RWPE1 (cell line): ENCODE data around the gene CUEDC1.

Source experiments
- CTCF ChIA-PET: fragments of 350-600 bp; sonication (Branson Sonifier 250); formaldehyde crosslinking; extraction: SDS; loops from one replicate; lab custom pipeline; 2021; lab: Yijun Ruan, JAX
- POLR2A ChIA-PET: fragments of 400-600 bp; formaldehyde crosslinking; extraction: SDS; loops from one replicate; lab custom pipeline; 2020; ENCODE audit warnings: antibody characterized with exemption; ENCODE audit not compliant: low non-redundant PET; lab: Yijun Ruan, JAX
- DNase-seq: peaks from one replicate; pipeline ENCODE4 v3.0.0; 2012; ENCODE audit warnings: low spot score
- H3K27ac ChIP-seq: fragments of 450-650 bp; 2 replicates; pipeline ENCODE4 v1.5.1; 2017
- CTCF ChIP-seq: fragments of 450-650 bp; conservative IDR thresholded peaks from 2 replicates; pipeline ENCODE4 v1.5.1; 2017; ENCODE audit warnings: low read depth, mild to moderate bottlenecking

CUEDC1 gene

GRCh38 chr17:57861790-57862693 is 93.2 kb downstream of the CUEDC1 start:
- CTCF ChIA-PET, result interaction anchor here (0.6 to 0.7 kb wide), 3 partner anchors 140 to 751 kb away, joined by 3 to 5 read pairs (median 4); no protein-coding TSS in a partner anchor
- peak overlapping the region; percentile 79 for H3K27ac ChIP-seq

GRCh38 chr17:57861000-57861789 is 94.0 kb downstream of the CUEDC1 start:
- ChIA-PET POLR2A (interaction anchor here (0.5 kb wide), 1 partner anchor 135 kb away, joined by 4 read pairs; no protein-coding TSS in a partner anchor), CTCF (interaction anchor here (0.6 to 1.2 kb wide), 6 partner anchors 25 to 236 kb away, joined by 3 to 4 read pairs (median 4); no protein-coding TSS in a partner anchor)
- peak overlapping the region; percentile 79 for H3K27ac ChIP-seq

More at GRCh38 chr17:57861790-57862693, 93.2 kb downstream of the CUEDC1 start:
- POLR2A ChIA-PET, result interaction anchor here (0.6 kb wide), 1 partner anchor 25 kb away, joined by 8 read pairs; no protein-coding TSS in a partner anchor
- no peak for TF ChIP-seq CTCF
- no peak for DNase-seq

GRCh38 chr17:57860414-57860999 is 94.7 kb downstream of the CUEDC1 start:
- TF ChIP-seq CTCF, result no peak
- H3K27ac ChIP-seq, result peak overlapping the region; percentile 79
- ChIA-PET CTCF (interaction anchor here (0.6 to 1.2 kb wide), 5 partner anchors 25 to 139 kb away, joined by 3 to 4 read pairs (median 3); no protein-coding TSS in a partner anchor), POLR2A (interaction anchor here (0.5 to 1.1 kb wide), 3 partner anchors 14 to 136 kb away, joined by 3 to 4 read pairs (median 4); no protein-coding TSS in a partner anchor)
- DNase-seq, result no peak

More at GRCh38 chr17:57861000-57861789, 94.0 kb downstream of the CUEDC1 start:
- TF ChIP-seq CTCF, result no peak
- DNase-seq, result no peak

GRCh38 chr17:57859601-57860413 is 95.4 kb downstream of the CUEDC1 start:
- no peak for TF ChIP-seq CTCF
- DNase-seq, result no peak
- peak overlapping the region; percentile 79 for H3K27ac ChIP-seq
- ChIA-PET CTCF (interaction anchor here (0.6 to 2.6 kb wide), 5 partner anchors 87 to 1034 kb away, joined by 3 to 9 read pairs (median 4); no protein-coding TSS in a partner anchor), POLR2A (interaction anchor here (0.6 to 1.1 kb wide), 4 partner anchors 15 to 123 kb away, joined by 3 to 4 read pairs (median 3); no protein-coding TSS in a partner anchor)

- no peak overlapping the region for H3K27ac ChIP-seq
- ChIA-PET CTCF (interaction anchor here (0.5 to 3.6 kb wide), 10 partner anchors 9 to 239 kb away, joined by 3 to 16 read pairs (median 6); no protein-coding TSS in a partner anchor), POLR2A (no interaction called here)
- no peak for DNase-seq
- TF ChIP-seq CTCF, result no peak
Measured at GRCh38 chr17:57858838-57859237, 96.4 kb downstream of the CUEDC1 start.
